K562 (cell line): ENCODE data around the gene C18orf63. TPM values are rescaled to one million over a fixed set of nuclear protein-coding genes. Genes with fewer than 3 reads are reported as not detected.

ENCODE experiments used
- ATAC-seq: fragments of 200-7000 bp; cut with Tn5 transposase; 3 replicates; pipeline ENCODE4 v1.9.1; 2020; ENCODE audit warnings: moderate library complexity
- BruUV-seq: library from RNA; stranded (reverse); fragments of 400-500 nt; replicated peaks from 2 replicates; lab custom pipeline; 2021; lab: Mats Ljungman, UMichigan
- CTCF ChIA-PET: fragments of 300-600 bp; formaldehyde crosslinking; extraction: SDS; loops from one replicate; lab custom pipeline; 2021; ENCODE audit warnings: low intra/inter-chr PET ratio; lab: Yijun Ruan, JAX
- POLR2A ChIA-PET: fragments of 300-600, 350-650 bp; sonication (Branson Sonifier 250); formaldehyde crosslinking; extraction: SDS; loops from one replicate; lab custom pipeline; 2021; ENCODE audit warnings: antibody characterized with exemption, inconsistent platforms; lab: Yijun Ruan, JAX
- DNase-seq, 4 experiments: peaks; one replicate each; pipeline versions ENCODE4 v3.0.0 to v3.0.0-alpha.2; 2011 to 2018; ENCODE audit warnings: low spot score in 3 of 4, mixed read lengths in 3 of 4; ENCODE audit errors: extremely low read depth in 1 of 4
- FAIRE-seq: peaks from 2 replicates; lab custom pipeline; 2011; peaks lifted over from hg19 to GRCh38; lab: Jason Lieb, UNC
- H2AFZ ChIP-seq: 2 replicates; pipeline ENCODE4 v1.6.0; 2011; ENCODE audit warnings: low read depth, low read length, control low read depth, inconsistent platforms
- H3K27ac ChIP-seq: fragments of 200-600 bp; 3 replicates; pipeline ENCODE4 v1.8.0; 2011; ENCODE audit warnings: low read depth, mild to moderate bottlenecking, control low read depth, inconsistent platforms, low read length, moderate library complexity, mixed read lengths; ENCODE audit errors: extremely low read depth
- H3K27me3 ChIP-seq, 2 experiments: fragments of 300-600 bp in 1 of 2; 2 replicates in 1 of 2; 3 replicates in 1 of 2; pipeline versions ENCODE4 v1.6.0 to v1.8.0; 2011; ENCODE audit warnings: inconsistent platforms in 2 of 2, low read length in 2 of 2, mild to moderate bottlenecking in 1 of 2, mixed read lengths in 1 of 2, moderate library complexity in 1 of 2; ENCODE audit not compliant: control insufficient read depth in 2 of 2, insufficient read depth in 2 of 2
- H3K36me3 ChIP-seq: fragments of 300-600 bp; 3 replicates; pipeline ENCODE4 v1.8.0; 2011; ENCODE audit warnings: mild to moderate bottlenecking, low read length, inconsistent platforms; ENCODE audit not compliant: control insufficient read depth, insufficient read depth
- H3K4me1 ChIP-seq, 2 experiments: fragments of 200-600 bp in 1 of 2; replicated peaks in 1 of 2; 2 replicates in 1 of 2; 3 replicates in 1 of 2; pipeline versions ENCODE4 v1.5.1 to v1.8.0; 2011; ENCODE audit warnings: inconsistent platforms in 2 of 2, low read length in 2 of 2, mild to moderate bottlenecking in 1 of 2, mixed read lengths in 1 of 2, moderate library complexity in 1 of 2; ENCODE audit not compliant: control insufficient read depth in 2 of 2, insufficient read depth in 2 of 2
- H3K4me2 ChIP-seq: 2 replicates; pipeline ENCODE4 v1.6.1; 2011; ENCODE audit warnings: low read length, control low read depth, inconsistent platforms, mixed read lengths; ENCODE audit not compliant: insufficient read depth
- H3K4me3 ChIP-seq: fragments of 200-600 bp; sonication (generic), shearing (Covaris generic); 2 replicates; pipeline ENCODE4 v1.5.1; 2016; ENCODE audit warnings: control low read depth, inconsistent platforms
- H3K79me2 ChIP-seq: fragments of 200-600 bp; 3 replicates; pipeline ENCODE4 v1.8.0; 2011; ENCODE audit warnings: low read length, inconsistent platforms; ENCODE audit not compliant: control insufficient read depth, insufficient read depth
- H3K9ac ChIP-seq, 2 experiments: 2 replicates each; pipeline versions ENCODE4 v1.6.0 to v1.6.1; 2011; ENCODE audit warnings: low read depth in 2 of 2, low read length in 2 of 2, control low read depth in 1 of 2, inconsistent platforms in 1 of 2, mild to moderate bottlenecking in 1 of 2, mixed read lengths in 1 of 2; ENCODE audit not compliant: insufficient read depth in 1 of 2
- H3K9me1 ChIP-seq: one replicate; pipeline ENCODE4 v1.6.0; 2011; ENCODE audit warnings: inconsistent platforms, mild to moderate bottlenecking, low read length, moderate library complexity; ENCODE audit not compliant: control insufficient read depth, insufficient read depth
- H3K9me3 ChIP-seq: replicated peaks from 2 replicates; pipeline ENCODE4 v1.5.1; 2011; ENCODE audit warnings: low read depth, low read length, inconsistent platforms; ENCODE audit not compliant: control insufficient read depth, insufficient read depth
- H4K20me1 ChIP-seq: replicated peaks from 2 replicates; pipeline ENCODE4 v1.6.1; 2011; ENCODE audit warnings: low read length, inconsistent platforms, mixed read lengths; ENCODE audit not compliant: control insufficient read depth, insufficient read depth
- GATAD2B ChIP-seq: fragments of 450-650 bp; IDR thresholded peaks from 2 replicates; pipeline ENCODE4 v1.6.1; 2017; ENCODE audit warnings: mild to moderate bottlenecking, borderline replicate concordance
- HDAC6 ChIP-seq: IDR thresholded peaks from 2 replicates; pipeline ENCODE4 v1.6.1; 2012; ENCODE audit warnings: low read depth, mild to moderate bottlenecking, control low read depth, inconsistent platforms, low read length, moderate library complexity
- ILF3 ChIP-seq: fragments of 450-650 bp; IDR thresholded peaks from 2 replicates; pipeline ENCODE4 v1.6.1; 2018; ENCODE audit warnings: antibody characterized with exemption, mild to moderate bottlenecking, moderate library complexity, borderline replicate concordance
- NFE2L1 ChIP-seq: fragments of 450-650 bp; IDR thresholded peaks from 2 replicates; pipeline ENCODE4 v1.6.1; 2016; ENCODE audit warnings: missing genetic modification characterization, low read depth, mild to moderate bottlenecking, missing compliant biosample characterization, moderate library complexity, borderline replicate concordance
- SREBF1 ChIP-seq: fragments of 150-350 bp; IDR thresholded peaks from 2 replicates; pipeline ENCODE4 v1.6.1; 2014; ENCODE audit warnings: antibody characterized with exemption, low read depth, low read length, borderline replicate concordance
- TAF9B ChIP-seq: fragments of 450-650 bp; IDR thresholded peaks from 2 replicates; pipeline ENCODE4 v1.6.1; 2018; ENCODE audit warnings: mild to moderate bottlenecking; ENCODE audit not compliant: partially characterized antibody
- THRAP3 ChIP-seq: fragments of 450-650 bp; IDR thresholded peaks from 2 replicates; pipeline ENCODE4 v1.6.1; 2016; ENCODE audit warnings: mild to moderate bottlenecking, inconsistent platforms, borderline replicate concordance
- WGBS: fragments of 100-300 bp; shearing (Covaris generic); methylation state at CpG from one replicate; pipeline ENCODE4 v1.1.6; 2016; ENCODE audit warnings: low coverage, mixed read lengths; ENCODE audit not compliant: insufficient coverage; ENCODE audit errors: missing lambda C conversion rate; 5-methylcytosine and 5-hydroxymethylcytosine counted together
- in situ Hi-C: fragments of 300-500 bp; cut with MboI; formaldehyde crosslinking; loops from 4 replicates; pipeline ENCODE4 v1.15.0; 2018; ENCODE audit warnings: inconsistent platforms, mixed read lengths
- intact Hi-C: fragments of 100-400 bp; cut with micrococcal nuclease; formaldehyde crosslinking; loops from 2 replicates; pipeline ENCODE4 v1.14.2; 2022
- polyA plus RNA-seq, 8 experiments: library from polyadenylated mRNA; depleted of rRNA in 4 of 8; stranded (reverse) in 5 of 8; unstranded in 3 of 8; fragments of >200 nt; fragmentation: Nextera tagmentation in 2 of 8; fragmentation: Illumina TruSeq in 1 of 8; extraction: Ambion mirVana in 2 of 8; extraction: Trizol in 1 of 8; gene quantifications; 2 replicates each; pipeline versions ENCODE4 v1.2.1 to v1.2.3, GENCODE V29; 2011 to 2014; ENCODE audit warnings: inconsistent platforms in 1 of 8, missing spikeins in 1 of 8
- total RNA-seq, 7 experiments: library from RNA; depleted of rRNA in 6 of 7; stranded (reverse); fragments of >200 nt in 6 of 7; fragmentation: Illumina TruSeq in 2 of 7; extraction: Trizol in 2 of 7; gene quantifications; 2 replicates each; pipeline versions ENCODE4 v1.2.1 to v1.2.3, GENCODE V29; 2011 to 2021; ENCODE audit warnings: low replicate concordance in 1 of 7
- TF ChIP-seq, protein P1 (sequence below), 2 experiments: fragments of 450-650 bp; conservative IDR thresholded peaks; 2 replicates each; pipeline ENCODE4 v1.6.1; 2017; ENCODE audit warnings: mild to moderate bottlenecking in 2 of 2, moderate library complexity in 2 of 2
- TF ChIP-seq, protein P2 (sequence below): sonication (generic); formaldehyde crosslinking; IDR thresholded peaks from 2 replicates; pipeline ENCODE4 v1.8.0; 2022; ENCODE audit warnings: mild to moderate bottlenecking, missing genetic modification reagents
- TF ChIP-seq, protein P3 (sequence below): fragments of 450-650 bp; IDR thresholded peaks from 2 replicates; pipeline ENCODE4 v1.6.1; 2014; ENCODE audit warnings: low read depth, mild to moderate bottlenecking, moderate library complexity, borderline replicate concordance
- TF ChIP-seq, protein P4 (sequence below): fragments of 150-350 bp; conservative IDR thresholded peaks from 2 replicates; pipeline ENCODE4 v1.6.1; 2014; ENCODE audit warnings: low read length

C18orf63 gene
- total and polyA plus RNA-seq, 9 of the 15 experiments (the other 6 are each of a cell fraction or from before 2014, with no cell fraction given): not detected

DNA sequence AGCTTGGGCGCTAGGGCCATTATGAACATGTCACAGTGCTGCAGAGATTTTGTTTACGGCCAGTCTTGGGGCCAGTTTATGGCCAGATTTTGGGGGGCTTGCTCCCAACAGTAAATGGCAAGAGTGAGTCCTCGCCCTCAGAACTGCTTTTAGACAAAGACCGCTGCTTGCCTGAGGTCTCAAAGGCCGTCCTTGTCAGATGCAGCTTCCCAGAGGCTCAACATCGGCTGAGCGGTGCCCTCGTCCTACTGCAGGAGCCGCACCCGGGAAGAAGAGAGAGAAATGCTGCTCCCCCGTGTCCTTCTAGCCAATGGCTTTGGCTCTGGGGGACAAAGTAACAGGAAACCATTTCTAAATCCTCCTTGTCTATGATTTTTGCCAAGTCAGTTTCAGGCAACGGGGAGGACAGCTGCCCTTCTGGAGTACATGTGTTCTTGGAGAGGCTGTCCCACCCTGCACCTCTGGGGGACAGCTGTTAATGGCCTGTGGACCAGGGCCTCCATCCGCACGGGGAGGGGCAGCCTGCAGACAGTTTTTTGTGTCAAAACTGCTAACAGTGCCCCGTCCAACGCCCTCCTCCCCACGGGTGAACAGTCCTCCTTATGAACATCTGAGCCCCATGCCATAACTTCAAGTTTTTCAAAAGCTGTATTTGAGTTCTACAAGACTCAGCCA, 66.1 kb downstream of the C18orf63 start:
- FAIRE-seq (no peak), DNase-seq (no peak), ATAC-seq (no peak)
- Histone ChIP-seq H3K27ac (no peak overlapping the region), H3K4me3 (no peak overlapping the region), H2AFZ (no peak overlapping the region), H3K79me2 (no peaks in the 10 kb centered on the region), H3K4me1 (no peaks in the 10 kb centered on the region), H4K20me1 (no peaks in the 10 kb centered on the region), H3K4me2 (no peak overlapping the region), H3K36me3 (no peaks in the 10 kb centered on the region), H3K9me3 (no peaks in the 10 kb centered on the region), H3K9ac (no peak overlapping the region), H3K27me3 (peaks cover 2 to 27% of the 10 kb centered on the region in 2 experiments; a peak in 3 of 5 replicates), H3K9me1 (no peaks in the 10 kb centered on the region)
- CTCF ChIA-PET: no interaction called here
- in situ Hi-C loops: no loop called here
- intact Hi-C loops: no loop called here
- BruUV-seq: no TSS peak
- POLR2A ChIA-PET: no interaction called here
- WGBS: 0% methylated on average over 14 of the region's 17 CpGs
- TF ChIP-seq GATAD2B (no peak), THRAP3 (no peak), TAF9B (no peak), HDAC6 (no peak), NFE2L1 (tag) (no peak), SREBF1 (no peak), ILF3 (no peak)
- TF ChIP-seq, protein P1, sequence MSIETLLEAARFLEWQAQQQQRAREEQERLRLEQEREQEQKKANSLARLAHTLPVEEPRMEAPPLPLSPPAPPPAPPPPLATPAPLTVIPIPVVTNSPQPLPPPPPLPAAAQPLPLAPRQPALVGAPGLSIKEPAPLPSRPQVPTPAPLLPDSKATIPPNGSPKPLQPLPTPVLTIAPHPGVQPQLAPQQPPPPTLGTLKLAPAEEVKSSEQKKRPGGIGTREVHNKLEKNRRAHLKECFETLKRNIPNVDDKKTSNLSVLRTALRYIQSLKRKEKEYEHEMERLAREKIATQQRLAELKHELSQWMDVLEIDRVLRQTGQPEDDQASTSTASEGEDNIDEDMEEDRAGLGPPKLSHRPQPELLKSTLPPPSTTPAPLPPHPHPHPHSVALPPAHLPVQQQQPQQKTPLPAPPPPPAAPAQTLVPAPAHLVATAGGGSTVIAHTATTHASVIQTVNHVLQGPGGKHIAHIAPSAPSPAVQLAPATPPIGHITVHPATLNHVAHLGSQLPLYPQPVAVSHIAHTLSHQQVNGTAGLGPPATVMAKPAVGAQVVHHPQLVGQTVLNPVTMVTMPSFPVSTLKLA (conservative IDR thresholded peaks at IDR 0.05): no peak
- TF ChIP-seq, protein P2, sequence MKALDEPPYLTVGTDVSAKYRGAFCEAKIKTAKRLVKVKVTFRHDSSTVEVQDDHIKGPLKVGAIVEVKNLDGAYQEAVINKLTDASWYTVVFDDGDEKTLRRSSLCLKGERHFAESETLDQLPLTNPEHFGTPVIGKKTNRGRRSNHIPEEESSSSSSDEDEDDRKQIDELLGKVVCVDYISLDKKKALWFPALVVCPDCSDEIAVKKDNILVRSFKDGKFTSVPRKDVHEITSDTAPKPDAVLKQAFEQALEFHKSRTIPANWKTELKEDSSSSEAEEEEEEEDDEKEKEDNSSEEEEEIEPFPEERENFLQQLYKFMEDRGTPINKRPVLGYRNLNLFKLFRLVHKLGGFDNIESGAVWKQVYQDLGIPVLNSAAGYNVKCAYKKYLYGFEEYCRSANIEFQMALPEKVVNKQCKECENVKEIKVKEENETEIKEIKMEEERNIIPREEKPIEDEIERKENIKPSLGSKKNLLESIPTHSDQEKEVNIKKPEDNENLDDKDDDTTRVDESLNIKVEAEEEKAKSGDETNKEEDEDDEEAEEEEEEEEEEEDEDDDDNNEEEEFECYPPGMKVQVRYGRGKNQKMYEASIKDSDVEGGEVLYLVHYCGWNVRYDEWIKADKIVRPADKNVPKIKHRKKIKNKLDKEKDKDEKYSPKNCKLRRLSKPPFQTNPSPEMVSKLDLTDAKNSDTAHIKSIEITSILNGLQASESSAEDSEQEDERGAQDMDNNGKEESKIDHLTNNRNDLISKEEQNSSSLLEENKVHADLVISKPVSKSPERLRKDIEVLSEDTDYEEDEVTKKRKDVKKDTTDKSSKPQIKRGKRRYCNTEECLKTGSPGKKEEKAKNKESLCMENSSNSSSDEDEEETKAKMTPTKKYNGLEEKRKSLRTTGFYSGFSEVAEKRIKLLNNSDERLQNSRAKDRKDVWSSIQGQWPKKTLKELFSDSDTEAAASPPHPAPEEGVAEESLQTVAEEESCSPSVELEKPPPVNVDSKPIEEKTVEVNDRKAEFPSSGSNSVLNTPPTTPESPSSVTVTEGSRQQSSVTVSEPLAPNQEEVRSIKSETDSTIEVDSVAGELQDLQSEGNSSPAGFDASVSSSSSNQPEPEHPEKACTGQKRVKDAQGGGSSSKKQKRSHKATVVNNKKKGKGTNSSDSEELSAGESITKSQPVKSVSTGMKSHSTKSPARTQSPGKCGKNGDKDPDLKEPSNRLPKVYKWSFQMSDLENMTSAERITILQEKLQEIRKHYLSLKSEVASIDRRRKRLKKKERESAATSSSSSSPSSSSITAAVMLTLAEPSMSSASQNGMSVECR (CRISPR knock-in tag): no peak
- TF ChIP-seq, protein P3, sequence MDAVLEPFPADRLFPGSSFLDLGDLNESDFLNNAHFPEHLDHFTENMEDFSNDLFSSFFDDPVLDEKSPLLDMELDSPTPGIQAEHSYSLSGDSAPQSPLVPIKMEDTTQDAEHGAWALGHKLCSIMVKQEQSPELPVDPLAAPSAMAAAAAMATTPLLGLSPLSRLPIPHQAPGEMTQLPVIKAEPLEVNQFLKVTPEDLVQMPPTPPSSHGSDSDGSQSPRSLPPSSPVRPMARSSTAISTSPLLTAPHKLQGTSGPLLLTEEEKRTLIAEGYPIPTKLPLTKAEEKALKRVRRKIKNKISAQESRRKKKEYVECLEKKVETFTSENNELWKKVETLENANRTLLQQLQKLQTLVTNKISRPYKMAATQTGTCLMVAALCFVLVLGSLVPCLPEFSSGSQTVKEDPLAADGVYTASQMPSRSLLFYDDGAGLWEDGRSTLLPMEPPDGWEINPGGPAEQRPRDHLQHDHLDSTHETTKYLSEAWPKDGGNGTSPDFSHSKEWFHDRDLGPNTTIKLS: no peak
- TF ChIP-seq, protein P4, sequence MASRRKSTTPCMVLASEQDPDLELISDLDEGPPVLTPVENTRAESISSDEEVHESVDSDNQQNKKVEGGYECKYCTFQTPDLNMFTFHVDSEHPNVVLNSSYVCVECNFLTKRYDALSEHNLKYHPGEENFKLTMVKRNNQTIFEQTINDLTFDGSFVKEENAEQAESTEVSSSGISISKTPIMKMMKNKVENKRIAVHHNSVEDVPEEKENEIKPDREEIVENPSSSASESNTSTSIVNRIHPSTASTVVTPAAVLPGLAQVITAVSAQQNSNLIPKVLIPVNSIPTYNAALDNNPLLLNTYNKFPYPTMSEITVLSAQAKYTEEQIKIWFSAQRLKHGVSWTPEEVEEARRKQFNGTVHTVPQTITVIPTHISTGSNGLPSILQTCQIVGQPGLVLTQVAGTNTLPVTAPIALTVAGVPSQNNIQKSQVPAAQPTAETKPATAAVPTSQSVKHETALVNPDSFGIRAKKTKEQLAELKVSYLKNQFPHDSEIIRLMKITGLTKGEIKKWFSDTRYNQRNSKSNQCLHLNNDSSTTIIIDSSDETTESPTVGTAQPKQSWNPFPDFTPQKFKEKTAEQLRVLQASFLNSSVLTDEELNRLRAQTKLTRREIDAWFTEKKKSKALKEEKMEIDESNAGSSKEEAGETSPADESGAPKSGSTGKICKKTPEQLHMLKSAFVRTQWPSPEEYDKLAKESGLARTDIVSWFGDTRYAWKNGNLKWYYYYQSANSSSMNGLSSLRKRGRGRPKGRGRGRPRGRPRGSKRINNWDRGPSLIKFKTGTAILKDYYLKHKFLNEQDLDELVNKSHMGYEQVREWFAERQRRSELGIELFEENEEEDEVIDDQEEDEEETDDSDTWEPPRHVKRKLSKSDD: no peak
